HepG2 (cell line): ENCODE data around the gene CENPO. TPM values are rescaled to one million over a fixed set of nuclear protein-coding genes. Genes with fewer than 3 reads are reported as not detected.

Experiments
- ATF5 ChIP-seq: sonication (generic); formaldehyde crosslinking; IDR thresholded peaks from 2 replicates; pipeline ENCODE4 v1.4.0; 2020; ENCODE audit warnings: mild to moderate bottlenecking, low read depth, missing genetic modification reagents
- CENPBD1 ChIP-seq: sonication (generic); formaldehyde crosslinking; IDR thresholded peaks from 2 replicates; pipeline ENCODE4 v1.8.0; 2022; ENCODE audit warnings: missing genetic modification reagents, low read depth, mild to moderate bottlenecking, borderline replicate concordance
- CENPX ChIP-seq: sonication (generic); formaldehyde crosslinking; IDR thresholded peaks from 2 replicates; pipeline ENCODE4 v1.9.0; 2021; ENCODE audit warnings: mild to moderate bottlenecking, missing genetic modification reagents, moderate library complexity
- IRF2 ChIP-seq: IDR thresholded peaks from 2 replicates; pipeline ENCODE4 v1.6.1; 2018; ENCODE audit warnings: missing genetic modification reagents, missing compliant biosample characterization
- KDM3A ChIP-seq: IDR thresholded peaks from 2 replicates; pipeline ENCODE4 v1.6.1; 2018; ENCODE audit warnings: low read depth, missing compliant biosample characterization
- KLF6 ChIP-seq: IDR thresholded peaks from 2 replicates; pipeline ENCODE4 v1.8.0; 2016; ENCODE audit warnings: missing biosample characterization, missing genetic modification reagents
- NR2F1 ChIP-seq, 2 experiments: fragments of 450-650 bp in 1 of 2; formaldehyde crosslinking in 1 of 2; IDR thresholded peaks; 2 replicates each; pipeline versions ENCODE4 v1.5.0 to v1.6.1; 2016 to 2020; ENCODE audit warnings: mild to moderate bottlenecking in 1 of 2, missing compliant biosample characterization in 1 of 2, missing genetic modification reagents in 1 of 2, moderate library complexity in 1 of 2
- NR2F2 ChIP-seq: IDR thresholded peaks from 2 replicates; pipeline ENCODE4 v1.6.1; 2012; ENCODE audit warnings: low read depth, inconsistent platforms, borderline replicate concordance
- RERE ChIP-seq: IDR thresholded peaks from 2 replicates; pipeline ENCODE4 v1.6.1; 2016; ENCODE audit warnings: low read depth, missing genetic modification reagents, missing compliant biosample characterization
- SALL1 ChIP-seq: sonication (generic); formaldehyde crosslinking; IDR thresholded peaks from 2 replicates; pipeline ENCODE4 v1.8.0; 2022; ENCODE audit warnings: mild to moderate bottlenecking, missing genetic modification reagents
- SP4 ChIP-seq: sonication (generic); formaldehyde crosslinking; IDR thresholded peaks from 2 replicates; pipeline ENCODE4 v1.8.1; 2023; ENCODE audit warnings: mild to moderate bottlenecking, missing genetic modification reagents
- TFDP1 ChIP-seq: IDR thresholded peaks from 2 replicates; pipeline ENCODE4 v1.6.1; 2016; ENCODE audit warnings: missing compliant biosample characterization, missing genetic modification reagents, borderline replicate concordance
- ZBTB39 ChIP-seq: sonication (generic); formaldehyde crosslinking; IDR thresholded peaks from 2 replicates; pipeline ENCODE4 v1.5.0; 2020; ENCODE audit warnings: missing genetic modification reagents
- ZFY ChIP-seq: sonication (generic); formaldehyde crosslinking; IDR thresholded peaks from 2 replicates; pipeline ENCODE4 v1.4.0; 2020; ENCODE audit warnings: missing genetic modification reagents
- ZNF547 ChIP-seq: sonication (generic); formaldehyde crosslinking; IDR thresholded peaks from 2 replicates; pipeline ENCODE4 v1.5.1; 2020; ENCODE audit warnings: mild to moderate bottlenecking, missing genetic modification reagents
- ZNF570 ChIP-seq: sonication (generic); formaldehyde crosslinking; IDR thresholded peaks from 2 replicates; pipeline ENCODE4 v1.4.0; 2020; ENCODE audit warnings: mild to moderate bottlenecking, missing genetic modification reagents, borderline replicate concordance
- ZNF576 ChIP-seq: sonication (generic); formaldehyde crosslinking; IDR thresholded peaks from 2 replicates; pipeline ENCODE4 v1.4.0; 2020; ENCODE audit warnings: mild to moderate bottlenecking, missing genetic modification reagents
- ZNF7 ChIP-seq: IDR thresholded peaks from 2 replicates; pipeline ENCODE4 v1.6.1; 2016; ENCODE audit warnings: missing biosample characterization, missing genetic modification reagents
- polyA plus RNA-seq, 8 experiments: library from polyadenylated mRNA; depleted of rRNA in 3 of 8; stranded (reverse) in 7 of 8; unstranded in 1 of 8; fragments of >200 nt; fragmentation: Illumina TruSeq in 4 of 8; extraction: Trizol in 4 of 8; gene quantifications; 2 replicates each; pipeline versions ENCODE4 v1.2.1 to v1.2.3, GENCODE V29; 2011 to 2016; ENCODE audit warnings: low read depth in 4 of 8, missing spikeins in 1 of 8, mixed read lengths in 1 of 8; ENCODE audit not compliant: insufficient read depth in 1 of 8
- total RNA-seq, 5 experiments: library from RNA; depleted of rRNA; stranded (reverse); fragments of >200 nt; fragmentation: Illumina TruSeq; extraction: Trizol; gene quantifications; 2 replicates each; pipeline ENCODE4 v1.2.3, GENCODE V29; 2016; ENCODE audit warnings: low read depth in 1 of 5

CENPO gene
- total and polyA plus RNA-seq, 2 of the 13 experiments (the other 11 are each of a cell fraction or from before 2014, with no cell fraction given) = 19.7 to 35.5 TPM

- TF ChIP-seq ZNF570 (CRISPR knock-in tag) (0 out of 2 replicates have a peak, but pooled peaks have one; percentile 56), ZNF7 (CRISPR knock-in tag) (no peak; the same call in 1 of the 2 replicates), ZNF547 (CRISPR knock-in tag) (peak; percentile 84), RERE (CRISPR knock-in tag) (peak; percentile 50; the same call in 1 of the 2 replicates), TFDP1 (CRISPR knock-in tag) (peak; percentile 99), KDM3A (CRISPR knock-in tag) (peak; percentile 82; the same call in 1 of the 2 replicates), ZNF576 (CRISPR knock-in tag) (0 out of 2 replicates have a peak, but pooled peaks have one; percentile 67), KLF6 (CRISPR knock-in tag) (no peak), NR2F1 (CRISPR knock-in tag; IDR thresholded peaks at IDR 0.05) (no peak), SALL1 (peak; percentile 88), NR2F2 (no peak; the same call in 1 of the 2 replicates), ATF5 (no peak; the same call in 1 of the 2 replicates), ZBTB39 (no peak), SP4 (peak; percentile 84), IRF2 (CRISPR knock-in tag) (peak; percentile 79), CENPBD1 (CRISPR knock-in tag) (no peak; the same call in 1 of the 2 replicates), CENPX (no peak), ZFY (CRISPR knock-in tag) (peak; percentile 98)
These were observed at the start of gene CENPO, which contains the start of gene PTRHD1 (continued) for GRCh38 chr2:24792874-24793760.
